T-helper 17 cell (primary cell): ENCODE data around the gene CEACAM7. TPM values are rescaled to one million over a fixed set of nuclear protein-coding genes. Genes with fewer than 3 reads are reported as not detected.

ENCODE experiments used
- ATAC-seq: fragments of 150-1000 bp; cut with Tn5 transposase; 2 replicates; pipeline ENCODE4 v1.10.0; 2021; ENCODE audit warnings: mild to moderate bottlenecking, moderate library complexity
- DNase-seq, 3 donors: peaks; one replicate each; pipeline versions ENCODE4 v3.0.0 to v3.0.0-alpha.2; 2020 to 2021
- H3K9me3 ChIP-seq: one replicate; pipeline ENCODE4 v1.7.0; 2013; ENCODE audit warnings: low read length, mild to moderate bottlenecking; ENCODE audit not compliant: control insufficient read depth, poor library complexity, severe bottlenecking
- H3K27ac Mint-ChIP-seq: one replicate; pipeline ENCODE4 v1.8.0; 2022; ENCODE audit warnings: mild to moderate bottlenecking, moderate library complexity, mixed read lengths
- H3K27me3 Mint-ChIP-seq: one replicate; pipeline ENCODE4 v1.8.0; 2022; ENCODE audit warnings: mixed read lengths
- H3K36me3 Mint-ChIP-seq: one replicate; pipeline ENCODE4 v1.8.0; 2022; ENCODE audit warnings: low read depth, mixed read lengths
- H3K4me1 Mint-ChIP-seq: one replicate; pipeline ENCODE4 v1.8.0; 2022; ENCODE audit warnings: mild to moderate bottlenecking, mixed read lengths
- H3K4me3 Mint-ChIP-seq: one replicate; pipeline ENCODE4 v1.8.0; 2022; ENCODE audit warnings: mild to moderate bottlenecking, moderate library complexity, mixed read lengths
- total RNA-seq, 4 donors: library from RNA in 2 of 4; stranded (reverse) in 2 of 4; gene quantifications; one replicate each; pipeline ENCODE4 v1.2.3 and lab custom pipeline; 2022 to 2026

The CEACAM7 gene
- total RNA-seq, 2 donors from 2014 or later = not detected

- no peaks in the 10 kb centered on the region for H3K9me3 ChIP-seq
- DNase-seq (no peak), ATAC-seq (no peak)
- H3K4me1 Mint-ChIP-seq = peaks cover 6% of the 10 kb centered on the region
- no peak overlapping the region for H3K27ac Mint-ChIP-seq
- H3K27me3 Mint-ChIP-seq = peaks cover 76% of the 10 kb centered on the region
- peaks cover 5% of the 10 kb centered on the region for H3K36me3 Mint-ChIP-seq
- no peak overlapping the region for H3K4me3 Mint-ChIP-seq
Measured at GRCh38 chr19:41707502-41707812, 19.4 kb upstream of the CEACAM7 start.

GRCh38 chr19:41706741-41707501 lies 18.9 kb upstream of the CEACAM7 start:
- peaks cover 71% of the 10 kb centered on the region for H3K27me3 Mint-ChIP-seq
- no peaks in the 10 kb centered on the region for H3K9me3 ChIP-seq
- H3K27ac Mint-ChIP-seq = no peak overlapping the region
- DNase-seq (peak; percentile 47 to 67 (median 49)), ATAC-seq (peak; percentile 94)
- peak overlapping the region; percentile 83 for H3K4me3 Mint-ChIP-seq
- H3K4me1 Mint-ChIP-seq = peaks cover 6% of the 10 kb centered on the region
- peaks cover 5% of the 10 kb centered on the region for H3K36me3 Mint-ChIP-seq

GRCh38 chr19:41705393-41706174 lies 17.5 kb upstream of the CEACAM7 start:
- ATAC-seq = no peak
- H3K4me1 Mint-ChIP-seq = peaks cover 6% of the 10 kb centered on the region
- peaks cover 68% of the 10 kb centered on the region for H3K27me3 Mint-ChIP-seq
- no peak for DNase-seq
- H3K27ac Mint-ChIP-seq = no peak overlapping the region
- H3K9me3 ChIP-seq = no peaks in the 10 kb centered on the region
- H3K36me3 Mint-ChIP-seq = peaks cover 2% of the 10 kb centered on the region
- no peak overlapping the region for H3K4me3 Mint-ChIP-seq

- H3K27ac Mint-ChIP-seq = no peak overlapping the region
- DNase-seq = no peak
- peaks cover 2% of the 10 kb centered on the region for H3K36me3 Mint-ChIP-seq
- H3K27me3 Mint-ChIP-seq = peaks cover 64% of the 10 kb centered on the region
- H3K4me3 Mint-ChIP-seq = no peak overlapping the region
- peaks cover 6% of the 10 kb centered on the region for H3K4me1 Mint-ChIP-seq
- no peaks in the 10 kb centered on the region for H3K9me3 ChIP-seq
- ATAC-seq = no peak
Measured at GRCh38 chr19:41703602-41704293, 15.7 kb upstream of the CEACAM7 start.

GRCh38 chr19:41702171-41702651 lies 14.1 kb upstream of the CEACAM7 start:
- ATAC-seq = no peak

GRCh38 chr19:41701401-41702075 lies 13.5 kb upstream of the CEACAM7 start:
- H3K4me1 Mint-ChIP-seq = peaks cover 2% of the 10 kb centered on the region
- peaks cover 2% of the 10 kb centered on the region for H3K36me3 Mint-ChIP-seq
- no peaks in the 10 kb centered on the region for H3K9me3 ChIP-seq
- peaks cover 62% of the 10 kb centered on the region for H3K27me3 Mint-ChIP-seq
- H3K27ac Mint-ChIP-seq = no peak overlapping the region
- DNase-seq (no peak), ATAC-seq (no peak)
- no peak overlapping the region for H3K4me3 Mint-ChIP-seq

More at GRCh38 chr19:41702171-41702651, 14.1 kb upstream of the CEACAM7 start:
- no peak for DNase-seq
- no peaks in the 10 kb centered on the region for H3K9me3 ChIP-seq
- H3K27ac Mint-ChIP-seq = no peak overlapping the region
- peaks cover 2% of the 10 kb centered on the region for H3K36me3 Mint-ChIP-seq
- peaks cover 61% of the 10 kb centered on the region for H3K27me3 Mint-ChIP-seq
- peaks cover 7% of the 10 kb centered on the region for H3K4me1 Mint-ChIP-seq
- H3K4me3 Mint-ChIP-seq = no peak overlapping the region

- H3K27ac Mint-ChIP-seq = no peak overlapping the region
- peaks cover 2% of the 10 kb centered on the region for H3K4me1 Mint-ChIP-seq
- peaks cover 60% of the 10 kb centered on the region for H3K27me3 Mint-ChIP-seq
- no peaks in the 10 kb centered on the region for H3K9me3 ChIP-seq
- no peak for ATAC-seq
- no peak overlapping the region for H3K4me3 Mint-ChIP-seq
- DNase-seq = no peak
- H3K36me3 Mint-ChIP-seq = peaks cover 2% of the 10 kb centered on the region
Measured at GRCh38 chr19:41700381-41701195, 12.5 kb upstream of the CEACAM7 start.

GRCh38 chr19:41699968-41700323 lies 11.9 kb upstream of the CEACAM7 start:
- Mint-ChIP-seq H3K27ac (no peak overlapping the region), H3K4me3 (no peak overlapping the region), H3K4me1 (peaks cover 2% of the 10 kb centered on the region), H3K27me3 (peaks cover 58% of the 10 kb centered on the region), H3K36me3 (peaks cover 2% of the 10 kb centered on the region)
- ATAC-seq = no peak
- no peaks in the 10 kb centered on the region for H3K9me3 ChIP-seq
- DNase-seq = no peak

GRCh38 chr19:41699231-41699967 lies 11.3 kb upstream of the CEACAM7 start:
- H3K9me3 ChIP-seq = no peaks in the 10 kb centered on the region
- no peak for ATAC-seq
- H3K36me3 Mint-ChIP-seq = no peaks in the 10 kb centered on the region
- DNase-seq = no peak
- H3K27ac Mint-ChIP-seq = no peak overlapping the region
- peaks cover 2% of the 10 kb centered on the region for H3K4me1 Mint-ChIP-seq
- peaks cover 58% of the 10 kb centered on the region for H3K27me3 Mint-ChIP-seq
- H3K4me3 Mint-ChIP-seq = no peak overlapping the region

- no peak for DNase-seq
- ATAC-seq = no peak
- H3K9me3 ChIP-seq = no peaks in the 10 kb centered on the region
- Mint-ChIP-seq H3K4me1 (peaks cover 2% of the 10 kb centered on the region), H3K27ac (no peak overlapping the region), H3K4me3 (no peak overlapping the region), H3K36me3 (no peaks in the 10 kb centered on the region), H3K27me3 (peaks cover 61% of the 10 kb centered on the region)
Measured at GRCh38 chr19:41698746-41699230, 10.7 kb upstream of the CEACAM7 start.

- Mint-ChIP-seq H3K36me3 (peaks cover 4% of the 10 kb centered on the region), H3K27me3 (peaks cover 67% of the 10 kb centered on the region), H3K4me1 (peaks cover 2% of the 10 kb centered on the region), H3K27ac (no peak overlapping the region), H3K4me3 (no peak overlapping the region)
- DNase-seq (no peak), ATAC-seq (no peak)
- H3K9me3 ChIP-seq = no peaks in the 10 kb centered on the region
Measured at GRCh38 chr19:41697198-41697855, 9.3 kb upstream of the CEACAM7 start.
